H1 (cell line): ENCODE results near the gene CHD2. TPM values are rescaled to one million over a fixed set of nuclear protein-coding genes. Genes with fewer than 3 reads are reported as not detected.
A peak's percentile ranks its signal among the peaks of the same experiment; 100 is the strongest.

ENCODE experiments used
- CTCF ChIA-PET: fragments of 300-600 bp; sonication (Branson Sonifier 250); formaldehyde crosslinking; loops from one replicate; lab custom pipeline; 2021; ENCODE audit not compliant: partially characterized antibody; lab: Charles Lee
- POLR2A ChIA-PET: fragments of 300-600 bp; sonication (Branson Sonifier 250); formaldehyde crosslinking; loops from one replicate; lab custom pipeline; 2021; ENCODE audit warnings: inconsistent platforms; ENCODE audit not compliant: partially characterized antibody; lab: Charles Lee
- DNase-seq, 2 experiments: peaks; one replicate each; pipeline versions ENCODE4 v3.0.0 to v3.0.0-alpha.2; 2010 to 2022; ENCODE audit warnings: low spot score in 2 of 2, low read depth in 1 of 2, mixed read lengths in 1 of 2
- FAIRE-seq: peaks from 2 replicates; lab custom pipeline; 2011; peaks lifted over from hg19 to GRCh38; lab: Jason Lieb, UNC
- H2AFZ ChIP-seq: 2 replicates; pipeline ENCODE4 v1.8.1; 2012; ENCODE audit warnings: low read length, inconsistent platforms
- H2AK5ac ChIP-seq: 2 replicates; pipeline ENCODE4 v1.6.1; 2013; ENCODE audit warnings: low read depth, low read length
- H2BK120ac ChIP-seq: replicated peaks from 2 replicates; pipeline ENCODE3; 2013; ENCODE audit warnings: low read depth, low read length, inconsistent platforms
- H2BK12ac ChIP-seq: 2 replicates; pipeline ENCODE4 v1.6.1; 2013; ENCODE audit warnings: low read depth, low read length
- H2BK15ac ChIP-seq: 2 replicates; pipeline ENCODE4 v1.6.1; 2013; ENCODE audit warnings: low read length
- H2BK20ac ChIP-seq: 2 replicates; pipeline ENCODE4 v1.6.1; 2013; ENCODE audit warnings: low read length
- H2BK5ac ChIP-seq: 2 replicates; pipeline ENCODE4 v1.6.1; 2013; ENCODE audit warnings: low read depth, low read length
- H3K14ac ChIP-seq: 2 replicates; pipeline ENCODE4 v1.6.1; 2013; ENCODE audit warnings: inconsistent platforms; ENCODE audit not compliant: insufficient read length
- H3K18ac ChIP-seq: 2 replicates; pipeline ENCODE4 v1.6.1; 2013; ENCODE audit warnings: low read length; ENCODE audit errors: extremely low read depth
- H3K23ac ChIP-seq: 2 replicates; pipeline ENCODE4 v1.6.1; 2013; ENCODE audit warnings: inconsistent platforms; ENCODE audit not compliant: insufficient read length
- H3K23me2 ChIP-seq: 2 replicates; pipeline ENCODE4 v1.6.1; 2013; ENCODE audit warnings: low read depth, low read length
- H3K27ac ChIP-seq: 2 replicates; pipeline ENCODE4 v1.6.1; 2011; ENCODE audit warnings: low read depth, low read length, inconsistent platforms
- H3K27me3 ChIP-seq, 4 experiments: replicated peaks in 1 of 4; 1 replicate in 1 of 4; 2 replicates in 3 of 4; pipeline versions ENCODE4 v1.6.1 to v1.8.1; 2011 to 2013; ENCODE audit warnings: low read length in 3 of 4, mild to moderate bottlenecking in 3 of 4, inconsistent platforms in 2 of 4, mixed read lengths in 2 of 4, moderate library complexity in 1 of 4; ENCODE audit not compliant: control insufficient read depth in 3 of 4, insufficient read depth in 3 of 4; ENCODE audit errors: extremely low read depth in 1 of 4
- H3K36me3 ChIP-seq, 4 experiments: 2 replicates each; pipeline versions ENCODE4 v1.6.1 to v1.8.1; 2011 to 2013; ENCODE audit warnings: mild to moderate bottlenecking in 4 of 4, low read length in 3 of 4, moderate library complexity in 2 of 4, control low read depth in 1 of 4, inconsistent platforms in 1 of 4; ENCODE audit not compliant: insufficient read depth in 4 of 4, control insufficient read depth in 2 of 4
- H3K4ac ChIP-seq: replicated peaks from 2 replicates; pipeline ENCODE3; 2013; ENCODE audit warnings: low read length, low read depth, mixed read lengths, inconsistent platforms; ENCODE audit not compliant: insufficient read length
- H3K4me1 ChIP-seq, 4 experiments: replicated peaks in 1 of 4; 1 replicate in 1 of 4; 2 replicates in 3 of 4; pipeline versions ENCODE4 v1.6.1 to v1.8.1; 2011 to 2013; ENCODE audit warnings: low read length in 3 of 4, inconsistent platforms in 2 of 4, mixed read lengths in 1 of 4; ENCODE audit not compliant: insufficient read depth in 4 of 4, control insufficient read depth in 3 of 4
- H3K4me2 ChIP-seq, 2 experiments: 2 replicates each; pipeline versions ENCODE4 v1.6.1 to v1.8.1; 2011 to 2013; ENCODE audit warnings: low read depth in 2 of 2, low read length in 2 of 2, control low read depth in 1 of 2, inconsistent platforms in 1 of 2, mild to moderate bottlenecking in 1 of 2; ENCODE audit not compliant: insufficient read depth in 1 of 2
- H3K4me3 ChIP-seq, 4 experiments: fragments of 200-600, 300-600 bp in 1 of 4; sonication (generic), shearing (Covaris generic), sonication (Bioruptor Twin) in 1 of 4; 2 replicates each; pipeline versions ENCODE4 v1.5.1 to v1.8.1; 2011 to 2016; ENCODE audit warnings: low read length in 4 of 4, low read depth in 3 of 4, control low read depth in 2 of 4, inconsistent platforms in 2 of 4, mild to moderate bottlenecking in 2 of 4, mixed read lengths in 1 of 4, moderate library complexity in 1 of 4; ENCODE audit not compliant: insufficient read depth in 2 of 4; ENCODE audit errors: extremely low read depth in 1 of 4
- H3K56ac ChIP-seq: replicated peaks from 2 replicates; pipeline ENCODE3; 2013; ENCODE audit warnings: low read depth, mild to moderate bottlenecking, mixed read lengths, low read length, inconsistent platforms; ENCODE audit not compliant: insufficient read length
- H3K79me1 ChIP-seq: 2 replicates; pipeline ENCODE4 v1.6.1; 2013; ENCODE audit warnings: low read depth, low read length, control low read depth
- H3K79me2 ChIP-seq, 2 experiments: 2 replicates each; pipeline versions ENCODE4 v1.6.1 to v1.8.1; 2012 to 2013; ENCODE audit warnings: low read length in 2 of 2, mild to moderate bottlenecking in 2 of 2, inconsistent platforms in 1 of 2; ENCODE audit not compliant: insufficient read depth in 2 of 2, control insufficient read depth in 1 of 2
- H3K9ac ChIP-seq, 4 experiments: replicated peaks in 1 of 4; 1 replicate in 1 of 4; 2 replicates in 3 of 4; pipeline versions ENCODE4 v1.6.1 to v1.8.1; 2011 to 2013; ENCODE audit warnings: low read depth in 3 of 4, low read length in 3 of 4, control low read depth in 2 of 4, mild to moderate bottlenecking in 2 of 4, moderate library complexity in 2 of 4, inconsistent platforms in 1 of 4; ENCODE audit errors: extremely low read depth in 1 of 4
- H3K9me3 ChIP-seq, 2 experiments: 2 replicates each; pipeline versions ENCODE4 v1.6.1 to v1.8.1; 2012 to 2013; ENCODE audit warnings: mild to moderate bottlenecking in 2 of 2, moderate library complexity in 2 of 2, control low read depth in 1 of 2, inconsistent platforms in 1 of 2, low read depth in 1 of 2, low read length in 1 of 2, mixed read lengths in 1 of 2; ENCODE audit not compliant: insufficient read depth in 2 of 2
- H4K20me1 ChIP-seq, 2 experiments: replicated peaks in 1 of 2; 2 replicates each; pipeline versions ENCODE3 to v1.8.1; 2011 to 2013; ENCODE audit warnings: inconsistent platforms in 2 of 2, low read length in 2 of 2, mild to moderate bottlenecking in 1 of 2; ENCODE audit not compliant: insufficient read depth in 2 of 2, control insufficient read depth in 1 of 2
- H4K5ac ChIP-seq: 2 replicates; pipeline ENCODE4 v1.6.1; 2013; ENCODE audit warnings: low read length, low read depth, mixed read lengths, inconsistent platforms; ENCODE audit not compliant: insufficient read length
- H4K8ac ChIP-seq: 2 replicates; pipeline ENCODE4 v1.8.0; 2013; ENCODE audit warnings: mild to moderate bottlenecking, moderate library complexity, low read length, inconsistent platforms; ENCODE audit not compliant: insufficient read depth; ENCODE audit errors: extremely low read depth
- H4K91ac ChIP-seq: replicated peaks from 2 replicates; pipeline ENCODE3; 2013; ENCODE audit warnings: low read length, mixed read lengths, inconsistent platforms; ENCODE audit not compliant: insufficient read length
- JUND ChIP-seq: IDR thresholded peaks from 2 replicates; pipeline ENCODE4 v1.6.1; 2011; ENCODE audit warnings: mild to moderate bottlenecking, improper control_type of control experiment, low read length
- POLR2AphosphoS5 ChIP-seq: IDR thresholded peaks from 2 replicates; pipeline ENCODE4 v1.6.1; 2011; ENCODE audit warnings: low read depth, low read length
- TAF7 ChIP-seq: optimal IDR thresholded peaks from 2 replicates; pipeline ENCODE3; 2011; ENCODE audit warnings: low read depth, mild to moderate bottlenecking, inconsistent platforms, low read length, moderate library complexity, borderline replicate concordance
- WGBS, 2 experiments: shearing (Covaris generic) in 1 of 2; methylation state at CpG; one replicate each; pipeline versions ENCODE4 v1.1.6 to v1.1.7; 2013 to 2015; ENCODE audit warnings: low lambda C conversion rate in 2 of 2, mixed read lengths in 2 of 2, inconsistent platforms in 1 of 2, low coverage in 1 of 2, missing lambda C conversion rate in 1 of 2; ENCODE audit not compliant: insufficient replicate concordance in 2 of 2, insufficient coverage in 1 of 2, insufficient read length in 1 of 2; ENCODE audit errors: extremely low coverage in 1 of 2, missing lambda C conversion rate in 1 of 2; 5-methylcytosine and 5-hydroxymethylcytosine counted together
- polyA plus RNA-seq, 7 experiments: library from polyadenylated mRNA; depleted of rRNA in 3 of 7; stranded (reverse) in 5 of 7; unstranded in 2 of 7; fragments of >200 nt in 5 of 7; fragments of 200-250 nt in 2 of 7; gene quantifications; 1 replicate in 5 of 7; 2 replicates in 1 of 7; 4 replicates in 1 of 7; pipeline versions ENCODE4 v1.2.1 to v1.2.3, GENCODE V29; 2011 to 2013; ENCODE audit warnings: missing spikeins in 2 of 7, mixed read lengths in 2 of 7
- total RNA-seq: library from RNA; stranded (reverse); fragmentation: NEBNext Ultra II Directional; extraction: Animal tissue kit (Norgen Biotek cat#: 25700); gene quantifications from 2 replicates; pipeline ENCODE4 v1.2.1, GENCODE V29; 2021

The CHD2 gene
- total and polyA plus RNA-seq, 2 of the 8 experiments (the other 6 are each of a cell fraction or from before 2014, with no cell fraction given), result 28.8 to 70.0 TPM

DNA sequence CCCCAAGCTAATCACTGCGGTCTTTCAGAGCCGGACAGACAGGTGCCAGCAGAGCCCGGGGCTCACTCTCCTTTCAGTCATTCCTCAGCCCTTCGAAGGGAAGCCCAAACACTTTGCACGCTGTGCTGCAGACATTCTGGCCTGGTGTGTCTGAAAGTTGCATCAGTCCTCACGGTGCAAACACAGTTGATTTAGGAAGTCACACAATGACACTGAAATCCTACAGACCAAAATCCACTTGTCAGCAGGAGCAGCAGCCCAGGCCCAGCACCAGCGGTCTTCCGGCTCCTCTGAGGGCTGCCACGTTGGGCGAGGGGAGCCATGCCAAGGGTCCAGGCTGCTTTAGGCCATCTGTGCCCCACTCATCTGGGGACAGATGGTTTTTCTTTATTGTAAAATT lies 127.3 kb downstream of the CHD2 start:
- Histone ChIP-seq H2BK20ac (no peak overlapping the region), H3K4me3 (no peak overlapping the region), H4K20me1 (peaks cover 8 to 10% of the 10 kb centered on the region in 2 experiments), H3K23ac (no peak overlapping the region), H3K4me1 (peaks cover 0 to 3% (median 0%) of the 10 kb centered on the region in 4 experiments; a peak in 3 of 7 replicates), H3K56ac (no peak overlapping the region), H2BK12ac (no peak overlapping the region), H2BK120ac (no peak overlapping the region), H3K9ac (no peak overlapping the region; a peak in 2 of 7 replicates), H3K4me2 (no peak overlapping the region), H2AFZ (no peak overlapping the region), H3K14ac (no peak overlapping the region), H2BK15ac (no peak overlapping the region), H3K9me3 (no peaks in the 10 kb centered on the region), H3K36me3 (peaks cover 23 to 46% (median 39%) of the 10 kb centered on the region in 4 experiments), H3K23me2 (no peaks in the 10 kb centered on the region), H4K8ac (no peak overlapping the region), H4K5ac (no peak overlapping the region), H4K91ac (no peak overlapping the region), H2BK5ac (no peak overlapping the region; the same call in 1 of the 2 replicates), H3K27me3 (no peaks in the 10 kb centered on the region), H3K4ac (no peak overlapping the region), H3K79me2 (no peaks in the 10 kb centered on the region), H3K27ac (no peak overlapping the region), H3K18ac (no peak overlapping the region), H3K79me1 (peaks cover 4% of the 10 kb centered on the region; the same call in 1 of the 2 replicates), H2AK5ac (no peak overlapping the region)
- no peak for FAIRE-seq
- ChIA-PET CTCF (interaction anchor here (1.4 to 8.6 kb wide), 5 partner anchors 8 to 1092 kb away, joined by 3 to 119 read pairs (median 38); no protein-coding TSS in a partner anchor), POLR2A (no interaction called here)
- WGBS, 2 experiments, result 90% methylated on average over 10 of the region's 10 CpGs; no CpG with 5 or more reads in 1 of the 2 experiments
- DNase-seq, result no peak
- TF ChIP-seq TAF7, result no peak
- TF ChIP-seq POLR2AphosphoS5, result peak; percentile 46; the same call in 1 of the 2 replicates
- TF ChIP-seq JUND, result no peak
